Mesenchymal stem cell (in vitro differentiated cells and primary cell): Measurements from ENCODE around the gene DDA1.
A peak's percentile ranks its signal among the peaks of the same experiment; 100 is the strongest.

ENCODE experiments used
- DNase-seq: peaks from one replicate; pipeline ENCODE4 v3.0.0-alpha.2; 2013
- H2AFZ ChIP-seq: one replicate; pipeline ENCODE4 v1.6.1; 2013; ENCODE audit warnings: low read depth, mild to moderate bottlenecking, control low read depth, inconsistent platforms, low read length, moderate library complexity
- H2AK5ac ChIP-seq: 2 replicates; pipeline ENCODE4 v1.6.1; 2013; ENCODE audit warnings: low read length, moderate library complexity, mild to moderate bottlenecking, inconsistent platforms; ENCODE audit not compliant: severe bottlenecking
- H2BK120ac ChIP-seq: one replicate; pipeline ENCODE4 v1.6.1; 2013; ENCODE audit warnings: low read depth, mild to moderate bottlenecking, inconsistent platforms, low read length, moderate library complexity
- H2BK12ac ChIP-seq, 2 experiments: one replicate each; pipeline ENCODE4 v1.6.1; 2013; ENCODE audit warnings: inconsistent platforms in 2 of 2, low read length in 2 of 2, mild to moderate bottlenecking in 2 of 2, moderate library complexity in 2 of 2, control low read depth in 1 of 2
- H2BK15ac ChIP-seq: one replicate; pipeline ENCODE4 v1.6.1; 2013; ENCODE audit warnings: mild to moderate bottlenecking, low read depth, inconsistent platforms; ENCODE audit not compliant: poor library complexity, severe bottlenecking
- H2BK5ac ChIP-seq: 2 replicates; pipeline ENCODE4 v1.6.1; 2013; ENCODE audit warnings: low read depth, mild to moderate bottlenecking, low read length, control low read depth, inconsistent platforms; ENCODE audit not compliant: poor library complexity, severe bottlenecking
- H3K14ac ChIP-seq, 2 experiments: one replicate each; pipeline ENCODE4 v1.6.1; 2013; ENCODE audit warnings: inconsistent platforms in 2 of 2, low read length in 2 of 2, control low read depth in 1 of 2, mild to moderate bottlenecking in 1 of 2, moderate library complexity in 1 of 2
- H3K18ac ChIP-seq, 2 experiments: one replicate each; pipeline ENCODE4 v1.6.1; 2013; ENCODE audit warnings: inconsistent platforms in 2 of 2, low read length in 2 of 2, control low read depth in 1 of 2, low read depth in 1 of 2, mild to moderate bottlenecking in 1 of 2
- H3K23ac ChIP-seq, 2 experiments: one replicate each; pipeline ENCODE4 v1.6.1; 2013; ENCODE audit warnings: inconsistent platforms in 2 of 2, low read length in 2 of 2, mild to moderate bottlenecking in 2 of 2, moderate library complexity in 2 of 2, control low read depth in 1 of 2
- H3K27ac ChIP-seq: 2 replicates; pipeline ENCODE4 v1.5.1; 2013; ENCODE audit warnings: mild to moderate bottlenecking, moderate library complexity, low read length, control low read depth, inconsistent platforms; ENCODE audit not compliant: poor library complexity, severe bottlenecking
- H3K27me3 ChIP-seq, 2 experiments: 2 replicates each; pipeline versions ENCODE4 v1.6.1 to v1.7.0; 2013; ENCODE audit warnings: low read length in 2 of 2, mild to moderate bottlenecking in 2 of 2, moderate library complexity in 2 of 2, control low read depth in 1 of 2, inconsistent platforms in 1 of 2; ENCODE audit not compliant: control insufficient read depth in 1 of 2, insufficient read depth in 1 of 2
- H3K36me3 ChIP-seq, 2 experiments: 2 replicates each; pipeline versions ENCODE4 v1.6.1 to v1.7.0; 2013; ENCODE audit warnings: low read length in 2 of 2, control low read depth in 1 of 2, inconsistent platforms in 1 of 2, low read depth in 1 of 2, mild to moderate bottlenecking in 1 of 2; ENCODE audit not compliant: insufficient read depth in 2 of 2, control insufficient read depth in 1 of 2
- H3K4ac ChIP-seq, 2 experiments: one replicate each; pipeline ENCODE4 v1.6.1; 2013; ENCODE audit warnings: inconsistent platforms in 2 of 2, low read length in 2 of 2, mild to moderate bottlenecking in 2 of 2, moderate library complexity in 2 of 2, control low read depth in 1 of 2, low read depth in 1 of 2
- H3K4me1 ChIP-seq: 2 replicates; pipeline ENCODE4 v1.6.1; 2013; ENCODE audit warnings: low read depth, low read length, control low read depth; ENCODE audit not compliant: control insufficient read depth, insufficient read depth
- H3K4me2 ChIP-seq: 2 replicates; pipeline ENCODE4 v1.6.1; 2013; ENCODE audit warnings: low read length, mild to moderate bottlenecking, inconsistent platforms; ENCODE audit not compliant: poor library complexity, severe bottlenecking
- H3K4me3 ChIP-seq, 2 experiments: 2 replicates each; pipeline versions ENCODE4 v1.5.1 to v1.7.0; 2013; ENCODE audit warnings: low read length in 2 of 2, mild to moderate bottlenecking in 2 of 2, control low read depth in 1 of 2, low read depth in 1 of 2; ENCODE audit not compliant: insufficient read depth in 1 of 2
- H3K79me1 ChIP-seq: replicated peaks from 2 replicates; pipeline ENCODE4 v1.6.1; 2013; ENCODE audit warnings: mild to moderate bottlenecking, control low read depth, low read length, inconsistent platforms; ENCODE audit not compliant: poor library complexity, severe bottlenecking
- H3K9ac ChIP-seq: 2 replicates; pipeline ENCODE4 v1.7.0; 2013; ENCODE audit warnings: mild to moderate bottlenecking, low read length, moderate library complexity
- H3K9me3 ChIP-seq: 2 replicates; pipeline ENCODE4 v1.7.0; 2013; ENCODE audit warnings: mild to moderate bottlenecking, low read length; ENCODE audit not compliant: control insufficient read depth
- H4K8ac ChIP-seq: one replicate; pipeline ENCODE4 v1.6.1; 2013; ENCODE audit warnings: inconsistent platforms, mild to moderate bottlenecking, low read length, moderate library complexity
- H4K91ac ChIP-seq: one replicate; pipeline ENCODE4 v1.6.1; 2013; ENCODE audit warnings: mild to moderate bottlenecking, low read length, inconsistent platforms
- WGBS: methylation state at CpG from one replicate; pipeline ENCODE4 v1.1.7; 2013; ENCODE audit warnings: mixed read lengths; 5-methylcytosine and 5-hydroxymethylcytosine counted together

The DDA1 gene

DNA sequence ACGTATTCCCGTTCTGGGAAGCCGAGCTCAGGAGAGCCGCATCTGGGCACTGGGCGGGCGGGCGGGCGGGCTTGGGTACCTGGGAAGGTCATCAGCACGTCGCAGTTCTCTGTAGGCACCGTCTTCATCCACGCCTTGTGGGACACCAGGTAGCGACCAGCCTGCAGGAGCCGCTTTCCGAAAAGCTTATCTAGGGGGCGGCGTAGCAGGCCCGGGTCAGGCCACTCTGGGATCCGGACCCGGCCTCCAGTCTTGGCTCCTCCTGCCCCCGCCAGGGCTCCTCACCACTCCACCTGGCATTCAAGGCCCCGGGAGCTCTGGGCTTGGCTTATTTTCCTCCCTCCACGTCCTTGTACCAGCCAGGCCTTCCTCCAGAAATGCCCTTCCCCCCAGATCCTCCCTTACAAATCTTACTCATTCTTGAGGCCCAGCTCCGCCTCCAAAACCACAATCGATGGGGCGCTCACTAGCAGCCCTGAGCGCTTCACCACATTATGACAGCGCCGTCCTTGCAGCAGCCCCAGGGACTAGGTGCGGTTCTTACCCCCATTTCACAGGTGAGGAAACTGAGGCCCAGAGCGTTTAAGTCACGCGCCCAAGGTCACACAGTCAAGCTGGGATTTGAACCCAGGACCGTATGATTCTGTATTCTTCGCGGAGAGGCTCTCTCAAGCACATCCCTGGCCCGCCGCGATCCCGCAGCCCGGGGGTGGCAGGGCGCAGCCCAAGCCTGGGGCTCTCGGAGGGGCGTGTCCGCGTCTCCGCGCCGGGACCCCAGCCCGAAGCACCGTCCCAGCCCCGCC lies 24.4 kb downstream of the DDA1 start:
- no peaks in the 10 kb centered on the region for H3K9me3 ChIP-seq
- H3K14ac ChIP-seq, result peak overlapping the region in 1 of 2 experiments; percentile 89
- H3K79me1 ChIP-seq, result peaks cover 22% of the 10 kb centered on the region
- peaks cover 37% of the 10 kb centered on the region for H3K4me1 ChIP-seq
- peak overlapping the region; percentile 76 for H4K91ac ChIP-seq
- no peaks in the 10 kb centered on the region for H3K27me3 ChIP-seq
- H2BK5ac ChIP-seq, result no peak overlapping the region
- H3K4me3 ChIP-seq, result peak overlapping the region; percentile 83 to 88
- peak overlapping the region; percentile 67 for H4K8ac ChIP-seq
- H2AFZ ChIP-seq, result peak overlapping the region; percentile 86
- H2BK12ac ChIP-seq, result peak overlapping the region in 1 of 2 experiments; percentile 66
- H3K9ac ChIP-seq, result peak overlapping the region; percentile 78
- peaks cover 18 to 40% of the 10 kb centered on the region in 2 experiments for H3K36me3 ChIP-seq
- peak; percentile 88 for DNase-seq
- peak overlapping the region; percentile 80 for H2BK15ac ChIP-seq
- H3K18ac ChIP-seq, result peak overlapping the region; percentile 45 to 85
- peak overlapping the region; percentile 90 for H3K4me2 ChIP-seq
- H3K27ac ChIP-seq, result no peak overlapping the region
- 34% methylated on average over 52 of the region's 52 CpGs for WGBS
- H3K4ac ChIP-seq, result peak overlapping the region; percentile 35 to 94
- H2BK120ac ChIP-seq, result peak overlapping the region; percentile 23
- H2AK5ac ChIP-seq, result no peak overlapping the region
- peak overlapping the region in 1 of 2 experiments; percentile 73 for H3K23ac ChIP-seq

DNA sequence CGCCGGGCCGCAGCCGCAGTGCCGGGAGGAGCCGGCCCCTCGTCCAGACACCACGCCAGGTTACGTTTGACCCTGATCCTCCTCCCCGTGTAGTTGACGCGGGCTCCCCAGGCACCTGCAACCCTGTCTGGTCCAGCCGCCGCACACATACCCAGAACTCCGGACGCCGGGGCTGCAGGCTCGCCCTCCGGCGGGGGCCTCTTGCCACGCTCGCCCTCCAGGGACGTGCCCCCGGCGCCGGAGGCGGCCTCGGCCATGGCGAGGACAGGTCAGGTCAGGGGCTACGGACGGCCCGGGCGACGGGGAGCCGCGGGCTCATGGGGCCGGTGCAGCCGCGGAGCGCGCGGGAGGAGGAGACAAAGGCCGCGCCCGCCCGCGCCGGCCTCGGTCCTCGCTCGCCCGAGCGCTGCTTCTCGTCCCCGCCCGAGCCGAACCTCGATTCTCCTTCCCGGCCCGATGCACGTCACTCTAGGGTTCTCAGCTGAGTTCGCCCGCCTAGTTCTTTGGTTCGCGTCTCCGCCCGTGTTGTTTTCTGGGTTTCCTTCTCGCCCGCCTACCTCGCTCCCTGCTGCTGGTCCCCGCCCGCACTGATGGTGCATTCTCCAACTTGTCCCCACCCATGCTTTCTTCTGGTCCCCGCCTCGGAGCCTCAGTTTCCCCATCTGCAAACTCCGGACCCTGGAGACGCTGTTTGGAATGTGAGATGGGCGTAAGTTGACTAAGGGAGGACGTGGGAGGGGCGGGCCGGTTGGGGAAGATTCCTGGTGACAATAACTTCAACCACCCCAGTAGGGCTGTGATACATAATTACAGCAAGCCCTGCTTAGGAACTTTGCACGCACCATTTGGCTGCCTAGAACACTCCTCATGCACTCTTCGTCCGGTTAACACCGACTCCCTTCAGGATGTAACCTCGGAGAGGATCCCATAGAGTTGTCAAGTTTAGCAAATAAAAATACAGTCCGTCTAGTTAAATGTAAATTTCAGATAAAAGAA lies 25.3 kb downstream of the DDA1 start, which contains the start of gene ANO8:
ANO8 (minus strand) TSS at position 442 of the 996 bp plus-strand sequence; CDS start at position 257, 185 bp downstream.
- peak within 1 kb of the TSS; percentile 83 to 88 for H3K4me3 ChIP-seq
- peak within 1 kb of the TSS in 1 of 2 experiments; percentile 66 for H2BK12ac ChIP-seq
- H3K23ac ChIP-seq, result peak within 1 kb of the TSS in 1 of 2 experiments; percentile 73
- H2BK5ac ChIP-seq, result no peak within 1 kb of the TSS
- no peaks in the 10 kb centered on the region for H3K9me3 ChIP-seq
- 6% methylated on average over 81 of the region's 86 CpGs for WGBS
- peak within 1 kb of the TSS; percentile 23 for H2BK120ac ChIP-seq
- peak within 1 kb of the TSS; percentile 21 for H4K91ac ChIP-seq
- H3K36me3 ChIP-seq, result peaks cover 17 to 38% of the 10 kb centered on the region in 2 experiments
- H3K4ac ChIP-seq, result peak within 1 kb of the TSS; percentile 35 to 94
- H3K14ac ChIP-seq, result peak within 1 kb of the TSS in 1 of 2 experiments; percentile 89
- peak within 1 kb of the TSS; percentile 67 for H4K8ac ChIP-seq
- peak within 1 kb of the TSS; percentile 45 to 85 for H3K18ac ChIP-seq
- H2AK5ac ChIP-seq, result no peak within 1 kb of the TSS
- peak within 1 kb of the TSS; percentile 80 for H2BK15ac ChIP-seq
- peak within 1 kb of the TSS; percentile 78 for H3K9ac ChIP-seq
- peaks cover 19% of the 10 kb centered on the region for H3K79me1 ChIP-seq
- H3K4me2 ChIP-seq, result peak within 1 kb of the TSS; percentile 90
- H3K4me1 ChIP-seq, result peaks cover 31% of the 10 kb centered on the region
- H3K27ac ChIP-seq, result no peak within 1 kb of the TSS
- H3K27me3 ChIP-seq, result no peaks in the 10 kb centered on the region
- DNase-seq, result peak; percentile 98
- H2AFZ ChIP-seq, result peak within 1 kb of the TSS; percentile 86

DNA sequence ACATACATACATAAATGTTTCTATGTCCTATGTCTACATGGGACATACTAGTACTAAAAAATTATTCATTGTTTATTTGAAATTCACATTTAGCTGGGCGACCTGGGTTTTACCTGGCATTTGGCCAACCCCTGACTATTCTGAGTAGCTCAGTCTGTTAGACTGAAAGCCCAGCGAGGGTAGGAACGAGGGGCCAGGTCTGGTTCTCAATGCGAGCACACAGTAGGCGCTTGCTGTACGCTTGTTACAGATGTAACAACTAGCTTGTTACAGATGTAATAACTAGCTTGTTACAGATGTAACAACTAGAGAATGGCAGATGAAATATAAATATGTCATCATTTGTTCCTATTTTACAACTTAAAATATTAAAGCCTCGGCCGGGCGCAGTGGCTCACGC lies 26.2 kb downstream of the DDA1 start:
- no peak overlapping the region for H3K18ac ChIP-seq
- H2BK12ac ChIP-seq, result no peak overlapping the region
- H2AK5ac ChIP-seq, result no peak overlapping the region
- no peak overlapping the region for H4K8ac ChIP-seq
- no peak overlapping the region for H3K23ac ChIP-seq
- no peak overlapping the region for H2BK15ac ChIP-seq
- no peak overlapping the region for H3K4ac ChIP-seq
- no peak overlapping the region for H3K4me2 ChIP-seq
- H3K9ac ChIP-seq, result peak overlapping the region; percentile 78
- H3K79me1 ChIP-seq, result peaks cover 19% of the 10 kb centered on the region
- H3K9me3 ChIP-seq, result no peaks in the 10 kb centered on the region
- H3K4me1 ChIP-seq, result peaks cover 28% of the 10 kb centered on the region
- H3K4me3 ChIP-seq, result peak overlapping the region in 1 of 2 experiments; percentile 88
- no peaks in the 10 kb centered on the region for H3K27me3 ChIP-seq
- H3K36me3 ChIP-seq, result peaks cover 9 to 34% of the 10 kb centered on the region in 2 experiments
- no peak overlapping the region for H4K91ac ChIP-seq
- no peak for DNase-seq
- H3K27ac ChIP-seq, result no peak overlapping the region
- no peak overlapping the region for H2BK5ac ChIP-seq
- 92% methylated on average over 7 of the region's 10 CpGs for WGBS
- H2AFZ ChIP-seq, result no peak overlapping the region
- H2BK120ac ChIP-seq, result no peak overlapping the region
- no peak overlapping the region for H3K14ac ChIP-seq
